Hindlimb muscle (tissue), 1 donor: Measurements from ENCODE around the gene POLA1. TPM values are rescaled to one million over a fixed set of nuclear protein-coding genes. Genes with fewer than 3 reads are reported as not detected.

Experiments
- DNase-seq: peaks from one replicate; pipeline ENCODE4 v3.0.0-alpha.2; 2013
- polyA plus RNA-seq: library from polyadenylated mRNA; unstranded; fragments of 120-200 nt; gene quantifications from one replicate; pipeline ENCODE4 v1.2.1, GENCODE V29; 2013; ENCODE audit not compliant: insufficient read length

POLA1 gene
- polyA plus RNA-seq, 1 donor, result 17.7 TPM

DNA sequence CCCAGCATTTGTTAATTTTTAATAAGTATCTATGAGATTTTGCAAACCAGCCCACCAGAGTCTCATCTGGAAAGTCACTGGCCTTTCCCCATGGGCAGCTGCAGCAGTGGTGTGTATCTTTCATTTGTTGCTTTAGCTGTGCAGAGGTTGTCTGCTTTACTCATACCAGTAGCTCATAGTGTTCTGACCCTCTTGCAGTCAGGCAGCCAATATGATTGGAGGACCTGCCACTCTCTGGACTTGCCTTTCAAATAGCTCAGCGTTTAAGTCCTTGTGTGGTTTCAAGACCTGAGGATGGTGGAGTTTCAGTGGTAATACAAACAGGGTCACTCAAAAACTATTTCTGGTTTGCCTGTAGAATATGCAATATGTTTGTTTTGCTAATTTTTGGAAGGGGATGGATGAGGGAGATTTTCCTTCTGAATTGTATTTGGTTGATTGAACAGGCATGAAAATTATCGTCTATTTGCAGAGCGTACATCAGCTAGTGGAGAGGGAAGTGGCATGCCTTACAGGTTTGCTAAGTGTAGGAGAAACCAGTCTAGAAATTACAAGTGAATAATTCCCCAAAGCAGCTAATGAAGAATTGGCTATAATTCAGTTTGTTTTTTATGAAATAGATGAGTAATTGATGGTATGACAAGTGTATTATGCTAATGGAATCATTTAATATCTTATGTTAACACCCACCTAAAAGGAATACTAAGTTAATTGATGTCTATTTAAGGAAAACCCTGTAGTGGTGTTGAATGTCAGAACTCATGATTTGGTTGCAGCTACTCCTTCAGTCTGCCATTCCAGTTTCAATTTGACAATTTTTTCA, 8.9 kb downstream of the POLA1 start:
- DNase-seq, result no peak

DNA sequence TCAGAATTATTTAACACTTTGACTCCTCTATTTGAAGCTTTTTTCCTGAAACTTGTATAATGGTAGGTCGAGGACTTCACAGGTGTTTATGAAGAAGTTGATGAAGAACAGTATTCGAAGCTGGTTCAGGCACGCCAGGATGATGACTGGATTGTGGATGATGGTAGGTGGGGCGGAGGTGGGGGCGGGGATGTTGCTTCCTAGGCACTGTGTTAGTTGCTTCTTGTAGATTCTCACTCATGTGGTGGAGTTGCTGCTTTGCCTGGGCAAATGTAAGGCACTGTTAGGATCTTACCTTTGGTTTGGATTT, 9.4 kb downstream of the POLA1 start:
- DNase-seq, result no peak

DNA sequence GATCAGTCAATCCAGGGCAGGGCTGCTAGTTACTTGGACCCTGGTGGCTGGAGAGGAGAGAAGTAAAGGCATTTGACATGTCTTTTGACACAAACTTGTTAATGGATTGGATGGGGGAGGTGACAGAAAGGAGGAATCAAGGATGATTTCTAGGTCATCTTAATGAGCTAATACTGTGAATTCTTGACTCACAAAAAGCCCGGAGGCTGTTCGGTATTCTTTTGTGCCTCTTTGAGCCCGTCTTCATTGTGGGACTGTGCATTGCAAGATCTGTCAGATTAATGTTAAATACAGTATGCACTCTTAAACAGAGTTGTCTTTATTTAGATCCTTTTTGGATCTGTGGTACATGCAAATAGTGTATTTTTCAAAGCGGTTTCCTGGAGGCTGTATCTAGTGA, 25.1 kb downstream of the POLA1 start:
- no peak for DNase-seq

DNA sequence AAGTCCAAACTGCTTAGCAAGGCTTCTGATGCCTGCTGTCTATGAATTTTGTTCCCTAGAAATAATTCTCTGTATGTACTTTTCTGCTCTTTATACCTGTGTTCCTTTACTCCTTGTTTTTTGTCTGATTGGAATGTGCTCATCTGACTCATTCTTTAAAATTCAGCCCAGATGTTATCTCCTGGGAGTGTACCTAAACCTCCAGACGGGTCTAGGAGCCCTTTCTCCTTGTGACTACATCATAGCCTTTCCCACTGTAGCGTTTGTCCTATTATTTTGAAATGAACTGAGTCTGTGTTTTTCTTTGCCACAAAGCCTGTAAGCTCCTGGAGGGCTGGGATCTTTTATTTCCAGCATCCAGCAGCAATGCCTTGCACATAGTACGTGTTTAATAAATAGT, 26.3 kb downstream of the POLA1 start:
- DNase-seq, result no peak

DNA sequence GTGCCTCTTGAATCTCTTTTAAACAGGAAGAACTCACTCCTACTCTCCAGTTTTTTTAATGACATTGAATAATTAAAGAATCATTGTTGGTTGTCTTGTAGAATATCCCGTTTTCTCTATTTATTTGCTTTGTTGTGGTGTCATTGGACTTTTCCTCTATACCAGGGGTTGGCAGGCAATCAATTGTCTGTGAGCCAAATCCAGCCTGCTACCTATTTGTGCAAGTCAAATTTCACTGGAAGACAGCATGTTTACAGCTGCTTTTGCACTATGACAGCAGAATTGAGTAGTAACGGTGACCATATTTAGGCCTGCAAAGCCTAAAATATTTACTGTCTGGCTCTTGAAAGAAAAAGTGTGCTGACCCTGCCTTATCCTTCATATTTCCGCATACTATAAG, 34.8 kb downstream of the POLA1 start:
- DNase-seq, result no peak

DNA sequence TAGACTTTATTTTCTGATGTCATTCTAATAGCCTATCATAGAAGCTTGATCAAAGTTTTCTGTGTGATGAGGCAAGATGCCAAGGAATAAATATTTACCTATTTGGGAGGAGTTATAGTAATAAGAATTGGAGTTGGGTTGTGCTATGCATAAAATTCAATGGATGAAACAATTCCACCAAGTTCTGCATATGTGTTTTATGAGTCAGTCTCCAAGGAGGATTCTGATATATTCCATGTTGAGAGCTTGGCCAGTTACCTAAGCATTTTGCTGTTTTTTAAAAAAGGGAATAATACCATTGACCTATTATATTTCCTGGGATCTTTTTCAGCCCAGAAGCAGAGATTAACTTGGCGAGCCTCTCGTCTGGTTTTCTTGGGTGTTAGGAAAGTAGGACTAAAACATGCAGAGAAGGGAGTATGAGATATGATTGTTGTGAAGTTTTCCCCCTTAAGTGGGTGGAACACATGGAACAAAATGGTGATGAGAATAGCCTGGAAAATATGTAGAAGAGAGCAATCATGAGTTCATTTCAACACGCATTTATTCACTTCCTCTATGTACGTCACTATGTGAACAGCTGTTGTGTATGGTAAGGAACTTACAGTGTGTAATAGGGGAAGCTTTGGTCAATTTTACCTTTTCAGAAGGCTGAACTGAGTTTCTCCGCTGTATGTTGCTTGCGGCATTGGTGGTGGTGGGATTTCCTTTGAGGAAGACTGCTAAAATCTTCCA, 39.2 kb downstream of the POLA1 start:
- DNase-seq, result no peak

DNA sequence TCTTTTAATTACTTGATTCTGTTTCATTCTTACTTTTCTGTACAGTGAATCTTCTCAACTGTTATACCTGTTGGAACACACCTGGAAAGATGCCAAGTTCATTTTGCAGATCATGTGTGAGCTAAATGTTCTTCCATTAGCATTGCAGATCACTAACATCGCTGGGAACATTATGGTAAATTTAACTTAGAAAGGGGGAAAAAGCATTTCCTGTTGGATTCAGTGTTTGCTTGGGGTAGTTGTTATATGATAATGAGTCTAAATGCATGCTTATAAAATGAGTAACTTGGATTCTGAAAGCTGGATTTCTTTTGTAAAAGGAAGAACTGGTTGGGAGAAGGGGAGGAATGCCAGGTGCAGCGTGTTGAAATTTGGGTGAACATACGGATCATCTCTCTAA, 47.6 kb downstream of the POLA1 start:
- no peak for DNase-seq

DNA sequence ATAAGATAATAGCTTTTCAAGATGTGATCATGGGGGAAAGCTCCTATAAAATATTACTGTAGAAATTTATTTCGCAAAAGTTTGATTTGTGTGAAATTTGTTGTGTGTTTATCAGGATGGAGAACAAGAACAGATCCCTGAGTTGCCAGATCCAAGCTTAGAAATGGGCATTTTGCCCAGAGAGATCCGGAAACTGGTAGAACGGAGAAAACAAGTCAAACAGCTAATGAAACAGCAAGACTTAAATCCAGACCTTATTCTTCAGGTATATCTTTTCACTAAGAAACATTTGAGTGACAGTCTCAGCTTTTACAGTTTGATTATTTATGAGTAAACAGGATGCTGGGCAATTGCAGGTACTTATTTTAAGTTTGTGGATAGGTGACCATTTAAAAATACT, 54.5 kb downstream of the POLA1 start:
- DNase-seq, result no peak

DNA sequence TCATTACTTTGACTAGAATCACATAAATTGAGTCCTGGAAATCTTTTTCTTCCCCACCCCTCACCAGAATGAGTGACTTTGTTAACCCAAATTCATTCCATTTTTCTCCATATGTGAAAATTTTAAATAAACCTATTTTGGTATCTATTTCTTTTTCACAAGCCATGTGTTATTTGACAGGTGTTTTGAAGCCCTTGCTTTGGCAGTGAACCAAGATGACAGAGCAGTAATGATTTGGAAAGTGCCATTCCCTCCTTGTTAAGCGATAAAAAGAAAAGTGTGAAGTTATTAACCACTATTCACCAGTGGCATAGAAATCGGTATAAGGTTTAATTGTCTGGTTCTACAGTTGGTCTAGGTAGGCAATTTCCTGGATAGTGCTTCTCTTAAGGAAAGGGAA, 66.1 kb downstream of the POLA1 start:
- DNase-seq, result no peak

DNA sequence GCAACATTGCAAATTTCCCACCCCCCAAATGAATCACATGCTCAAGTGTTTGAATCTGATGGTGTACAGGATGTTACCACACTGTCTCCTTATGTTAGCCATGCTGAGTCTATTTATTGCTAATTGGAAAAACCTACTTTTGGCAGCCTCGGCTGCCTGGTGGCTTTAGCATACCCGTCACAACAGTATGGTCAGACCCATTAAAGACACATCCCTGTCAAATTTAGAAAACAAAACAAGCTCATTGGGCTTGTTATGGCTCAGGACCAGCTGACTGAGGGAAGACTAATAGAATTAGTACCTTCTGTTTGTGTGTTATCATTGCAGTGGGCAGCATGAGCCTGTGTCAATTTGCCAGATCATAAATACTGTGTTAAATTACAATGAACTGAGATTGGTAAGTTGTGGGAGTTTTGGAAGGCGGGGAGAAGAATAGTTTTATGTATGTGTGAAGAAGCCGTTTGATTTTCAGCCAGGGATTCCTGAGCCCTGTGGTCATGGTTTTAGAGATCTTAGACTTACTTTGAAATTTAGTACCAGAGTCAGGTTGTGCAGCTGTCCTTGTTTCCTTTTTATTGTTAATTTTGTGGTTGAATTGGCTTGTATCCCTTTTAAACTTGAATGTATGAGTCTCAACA, 66.8 kb downstream of the POLA1 start:
- DNase-seq, result no peak

DNA sequence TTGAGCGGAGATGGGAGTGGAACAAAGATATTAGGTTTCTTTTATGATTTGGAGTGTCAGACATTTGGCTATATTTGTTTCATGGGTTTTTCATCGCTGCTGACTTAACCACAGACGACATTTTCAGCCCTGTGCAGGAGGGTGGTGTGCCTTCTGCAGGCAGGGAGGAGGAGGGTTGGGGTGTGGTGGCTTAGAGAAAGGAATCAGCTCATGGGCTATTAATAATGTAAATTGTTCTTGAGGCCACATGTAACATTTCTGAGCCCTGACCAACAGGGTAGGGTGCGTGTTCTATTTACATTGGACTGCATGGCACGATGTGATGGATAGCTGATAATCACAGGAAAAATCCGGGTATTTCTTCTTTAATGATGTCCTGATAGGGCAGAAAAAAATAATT, 67.6 kb downstream of the POLA1 start:
- no peak for DNase-seq

DNA sequence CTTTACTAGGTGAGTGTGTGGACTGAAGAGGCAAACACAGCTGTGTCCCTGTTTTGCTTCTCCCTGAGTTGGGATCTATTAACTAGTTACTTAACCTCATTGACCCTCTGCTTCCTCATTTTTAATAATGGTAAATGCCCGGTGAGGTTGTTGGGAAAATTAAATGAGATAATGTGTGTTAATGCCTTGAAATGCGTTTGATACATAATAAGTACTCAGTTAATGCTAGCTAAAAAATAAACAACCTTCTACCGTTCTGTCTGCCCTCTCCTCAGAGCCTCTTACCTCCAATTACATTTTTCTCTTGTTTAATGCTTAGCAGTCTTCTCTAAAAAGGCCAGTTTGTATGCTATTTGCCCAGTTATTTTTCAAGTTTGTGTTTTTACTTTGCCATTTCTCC, 70.3 kb downstream of the POLA1 start:
- DNase-seq, result no peak

DNA sequence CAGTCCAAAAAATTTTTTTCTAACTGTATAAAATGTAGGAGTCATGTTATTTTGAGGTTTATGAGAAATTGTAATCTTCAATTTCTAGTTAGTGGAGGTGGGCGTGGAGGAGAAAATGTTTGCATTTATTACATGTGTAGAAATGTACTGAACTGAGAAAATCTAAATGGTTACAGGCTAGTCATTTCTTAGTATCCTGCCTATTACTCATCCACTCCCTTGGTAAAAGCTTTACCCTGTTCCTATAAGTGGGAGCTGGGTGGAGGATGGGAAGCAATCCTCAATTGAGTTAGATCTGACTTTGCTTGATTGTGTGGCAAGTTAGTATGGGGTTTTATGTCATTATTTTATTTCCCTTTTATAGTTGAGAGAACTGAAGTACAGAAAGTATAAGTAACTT, 73.8 kb downstream of the POLA1 start:
- no peak for DNase-seq

DNA sequence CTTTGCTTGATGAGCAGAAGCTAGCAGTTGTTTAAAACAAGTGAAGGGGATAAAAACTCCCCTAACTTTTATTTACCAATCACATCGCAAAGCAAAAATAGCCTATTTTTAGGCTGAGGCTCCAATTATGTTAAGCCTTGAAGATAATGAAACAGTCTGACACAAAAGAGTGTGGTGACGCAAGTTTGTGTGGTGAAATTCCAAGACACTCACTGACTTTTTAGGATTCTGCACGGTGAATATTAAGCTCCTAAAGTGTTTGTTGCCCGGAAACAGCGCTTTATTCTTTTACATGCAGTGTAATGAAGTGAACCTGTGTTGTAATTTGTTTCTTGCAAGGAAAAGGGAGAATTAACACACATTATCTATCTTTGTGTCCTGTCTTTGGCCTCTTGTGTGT, 74.8 kb downstream of the POLA1 start:
- DNase-seq, result no peak

DNA sequence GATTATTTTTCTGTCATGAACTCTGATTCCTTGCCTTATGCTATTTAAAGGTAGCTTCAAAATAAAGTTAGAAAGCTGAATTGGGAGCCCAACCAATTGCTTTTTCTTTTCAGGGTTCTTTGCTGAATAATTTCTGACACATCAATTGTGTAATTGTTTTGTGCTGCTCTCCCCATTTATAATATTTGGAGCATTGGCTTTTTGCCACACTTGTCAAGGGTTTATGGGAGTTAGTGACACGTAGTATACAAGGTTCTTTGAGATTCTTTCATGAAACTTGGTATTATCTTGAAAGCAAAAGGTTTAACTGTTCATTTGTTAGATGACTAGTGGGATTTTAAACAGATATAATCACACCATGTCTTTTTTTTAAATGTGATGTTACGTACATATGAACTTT, 80.9 kb downstream of the POLA1 start:
- no peak for DNase-seq

DNA sequence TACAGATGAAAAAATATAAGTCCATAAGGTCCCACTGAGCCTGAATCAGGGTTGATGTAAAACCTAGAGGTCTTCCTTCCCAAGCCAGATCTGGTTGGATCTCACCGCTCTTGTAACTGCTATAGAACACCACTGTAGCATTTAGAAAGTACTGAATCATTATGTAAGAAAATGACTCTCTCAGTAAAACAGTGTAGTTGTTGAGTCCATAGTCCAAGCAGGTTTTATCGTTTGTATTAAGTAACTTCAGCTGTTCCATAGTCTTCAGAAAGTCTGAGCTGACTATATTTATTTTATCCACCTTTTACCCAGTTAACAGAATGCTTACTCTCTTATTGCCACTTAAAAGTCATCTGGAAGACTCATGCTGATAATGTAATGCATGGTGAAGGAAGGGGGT, 82.2 kb downstream of the POLA1 start:
- DNase-seq, result no peak

DNA sequence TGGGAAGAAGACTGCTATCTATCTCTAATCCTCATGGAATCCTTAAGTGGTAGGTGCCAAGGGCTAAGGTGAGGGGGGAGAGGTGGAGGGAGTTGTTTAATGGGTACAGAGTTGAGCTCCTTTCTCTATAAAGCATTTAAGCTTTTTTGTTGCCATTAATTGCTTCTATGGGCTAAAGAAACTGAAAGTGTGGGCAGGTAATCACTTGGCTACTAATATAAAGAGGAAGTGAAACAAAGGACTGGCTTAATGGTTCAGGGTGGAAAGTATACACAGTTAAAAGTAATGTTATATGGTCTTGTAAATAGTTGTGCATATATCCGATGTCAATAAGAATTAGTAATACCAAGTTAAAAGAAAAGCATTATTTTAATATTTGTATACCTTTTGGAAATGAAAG, 83.9 kb downstream of the POLA1 start:
- DNase-seq, result no peak

DNA sequence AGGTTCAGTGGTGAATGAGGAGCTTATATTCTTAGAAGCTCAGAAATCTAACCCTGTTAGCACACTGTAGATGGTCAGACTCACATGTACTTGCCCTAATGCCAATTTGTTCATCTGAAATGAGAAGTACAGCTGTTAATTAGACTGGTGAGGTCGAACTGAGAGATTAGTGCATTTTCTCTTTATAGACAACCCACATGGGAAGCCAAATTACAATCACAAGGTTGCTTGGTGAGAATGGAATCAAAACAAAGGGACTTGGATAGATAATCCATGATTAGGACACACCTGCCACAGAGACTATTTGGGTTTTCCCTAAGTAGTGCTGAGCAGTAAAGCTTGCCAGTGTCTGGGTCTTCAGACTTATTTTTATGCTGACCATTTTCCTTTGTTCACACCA, 88.3 kb downstream of the POLA1 start:
- no peak for DNase-seq

DNA sequence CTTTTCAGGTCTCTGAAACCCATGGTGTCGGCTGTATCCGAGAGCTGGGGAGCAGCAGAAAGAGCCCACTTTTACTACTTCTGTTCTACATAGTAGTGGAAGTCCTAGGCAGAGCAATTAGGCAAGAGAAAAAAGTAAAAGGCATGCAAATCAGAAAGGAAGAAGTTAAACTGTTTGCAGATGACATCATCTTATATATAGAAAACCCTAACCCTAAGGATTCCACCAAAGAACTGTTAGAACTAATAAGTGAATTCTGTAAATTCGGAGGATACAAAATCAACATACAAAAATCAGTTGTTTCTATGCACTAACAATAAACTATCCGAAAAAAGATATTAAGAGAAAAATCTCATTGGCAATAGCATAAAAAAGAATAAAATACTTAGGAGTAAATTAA, 95.3 kb downstream of the POLA1 start:
- DNase-seq, result no peak

DNA sequence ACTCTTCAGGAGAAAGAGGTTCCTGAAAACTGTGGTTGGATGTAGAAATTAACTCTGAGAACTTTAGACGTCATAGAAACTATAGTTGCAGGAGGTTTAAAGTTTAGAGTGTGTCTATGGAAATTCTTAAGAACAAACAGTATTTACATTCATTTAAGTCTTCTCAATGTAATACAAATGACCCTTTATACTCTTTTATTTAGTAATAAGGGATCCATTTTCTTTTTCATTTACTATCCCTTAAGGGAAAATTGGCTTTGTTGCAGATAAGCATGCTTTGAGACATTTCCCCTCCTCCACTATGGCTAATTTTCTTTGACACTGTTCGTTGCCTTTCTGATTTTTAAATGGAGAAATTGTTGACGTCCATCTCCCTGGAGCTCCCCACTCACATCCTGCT, 96.4 kb downstream of the POLA1 start:
- DNase-seq, result no peak

DNA sequence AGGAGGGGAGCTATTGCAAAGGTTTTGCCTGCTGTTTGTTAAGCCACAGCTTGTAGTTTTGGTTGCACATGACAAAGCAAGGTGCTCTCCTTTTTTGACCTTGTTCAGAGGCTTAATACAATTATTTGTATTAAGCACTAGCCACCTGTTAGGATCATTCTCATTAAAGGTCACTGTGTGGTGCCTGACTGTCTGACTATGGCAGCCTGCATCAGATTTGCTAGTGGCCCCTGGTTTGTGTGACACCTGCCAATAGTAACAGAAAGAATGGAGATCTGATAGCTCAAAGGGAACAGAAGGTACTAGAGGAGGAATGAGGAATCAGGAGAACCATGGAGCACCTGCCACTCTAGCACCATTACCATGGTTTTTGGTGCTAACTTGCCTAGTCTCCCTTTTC, 102.5 kb downstream of the POLA1 start:
- DNase-seq, result no peak

DNA sequence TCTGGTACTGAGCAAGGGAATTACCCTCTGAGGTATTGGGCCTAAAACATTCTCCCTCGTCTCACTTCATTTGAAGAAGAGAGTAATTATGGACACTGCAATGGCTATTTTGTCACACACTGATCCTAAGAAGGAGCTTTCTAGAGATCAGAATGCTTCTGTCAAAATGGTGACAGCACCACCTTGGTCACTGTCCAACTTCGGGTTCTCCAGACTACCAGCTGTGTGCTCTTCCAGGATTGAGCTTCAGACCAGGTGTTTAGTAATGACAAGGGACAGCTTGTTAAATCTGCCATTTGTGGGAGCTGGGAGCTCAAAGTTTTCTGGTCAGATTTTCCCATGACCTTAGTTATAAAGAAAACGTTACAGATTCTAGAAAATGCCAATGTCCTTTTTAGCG, 105.4 kb downstream of the POLA1 start:
- no peak for DNase-seq

DNA sequence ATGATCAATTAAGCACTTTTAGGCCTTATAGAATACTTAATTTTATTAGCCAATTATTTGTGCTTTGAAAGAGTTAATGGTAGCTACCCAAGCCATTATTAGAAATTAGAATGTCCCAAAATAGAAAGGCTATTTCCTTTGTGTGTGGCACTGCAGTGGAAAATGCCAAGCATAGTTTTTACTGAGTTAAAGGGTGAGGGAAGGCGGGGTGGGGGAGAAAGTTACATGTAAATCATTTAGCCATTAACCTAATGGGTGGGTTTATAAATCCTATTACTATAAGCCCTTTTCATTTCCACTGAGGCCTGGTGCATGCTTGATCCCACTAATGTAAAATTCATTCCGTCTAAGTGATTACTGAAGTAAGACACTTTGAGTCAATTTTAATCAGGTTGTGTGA, 105.8 kb downstream of the POLA1 start:
- no peak for DNase-seq

DNA sequence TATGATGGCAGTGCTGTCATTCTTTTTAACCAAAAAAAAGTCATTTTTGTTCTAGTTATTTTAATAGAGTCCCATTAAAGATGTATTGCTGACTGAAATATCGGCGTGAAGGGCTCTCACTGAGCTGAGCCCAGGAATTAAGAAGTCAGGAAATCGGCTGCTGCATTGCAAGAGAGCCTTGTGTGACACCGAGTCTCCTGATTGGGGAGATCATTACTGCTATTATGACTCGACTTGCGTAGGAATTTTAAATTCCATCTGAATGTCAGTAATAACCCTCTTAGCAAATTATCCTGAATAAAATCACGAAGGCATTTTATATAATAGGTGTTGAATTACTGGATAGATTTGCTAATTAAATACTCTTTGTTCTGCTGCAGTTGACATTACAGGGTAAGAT, 111.5 kb downstream of the POLA1 start:
- no peak for DNase-seq
